Measurements from ENCODE around the gene ZNF618.

ZNF618 gene

DNA sequence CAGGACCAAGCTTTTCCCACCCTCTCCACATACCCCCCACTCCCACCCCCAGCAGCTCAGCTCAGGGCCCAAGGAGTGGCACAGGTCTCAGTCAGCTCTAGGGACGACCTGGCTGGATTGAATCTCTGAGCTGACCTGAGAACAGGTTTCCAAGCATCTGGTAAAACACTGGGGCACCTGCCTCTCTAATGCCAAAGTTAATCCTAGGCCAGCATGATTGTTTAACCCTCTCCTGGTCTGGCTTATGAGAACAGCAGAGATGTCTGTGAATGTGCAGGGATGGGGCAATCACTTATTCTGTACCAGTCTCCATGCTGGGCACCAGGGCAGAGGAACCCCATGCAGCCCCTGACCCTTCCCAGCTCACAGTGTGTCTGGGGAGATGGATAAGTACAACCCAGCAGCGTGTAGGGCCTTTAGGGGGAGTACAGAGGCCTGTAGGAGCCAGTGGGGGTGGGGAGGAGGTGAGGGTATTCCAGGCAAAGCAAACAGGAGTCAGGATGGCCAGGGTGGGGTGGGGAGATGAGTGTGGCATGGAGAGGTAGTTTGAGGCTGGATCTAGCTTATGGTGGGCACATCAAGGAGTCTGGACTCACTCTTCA lies 223.7 kb downstream of the ZNF618 start:
- TF ChIP-seq EZH2phosphoT487 (IDR thresholded peaks at IDR 0.05; ENCODE audit: borderline replicate concordance) (no peak), CTCF (conservative IDR thresholded peaks at IDR 0.05; ENCODE audit: low read length) (no peak)

DNA sequence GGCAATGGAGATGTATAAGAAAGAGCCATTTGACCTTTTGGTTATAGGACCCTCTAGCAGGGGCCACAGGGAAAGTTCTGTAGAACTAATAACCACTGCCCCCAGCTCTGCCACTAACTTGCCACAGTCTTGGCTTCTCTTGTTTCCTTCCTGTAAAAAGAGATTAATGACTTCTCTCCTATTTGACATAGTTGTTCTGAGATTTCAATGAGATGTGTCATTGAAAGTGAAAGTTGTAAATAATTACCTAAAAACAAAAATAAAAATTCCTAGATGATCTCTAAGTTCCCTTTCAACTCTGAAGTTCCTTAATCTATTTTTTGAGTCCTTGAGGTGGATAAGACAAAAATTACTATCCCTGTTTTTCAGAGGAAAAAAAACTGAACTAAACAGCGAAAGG lies 224.4 kb downstream of the ZNF618 start:
- Histone ChIP-seq H3K27me3 (ENCODE audit: insufficient read depth, low read length, poor library complexity, severe bottlenecking) (no peaks in the 10 kb centered on the region), H3K9me3 (ENCODE audit: insufficient read depth, low read depth, low read length) (no peaks in the 10 kb centered on the region), H3K9me2 (replicated peaks; ENCODE audit: low read depth, low read length) (no peaks in the 10 kb centered on the region), H3K4me2 (ENCODE audit: low read depth, low read length, poor library complexity, severe bottlenecking) (no peak overlapping the region), H3K4me1 (ENCODE audit: insufficient read depth, low read length, poor library complexity, severe bottlenecking) (no peaks in the 10 kb centered on the region), H3F3A (ENCODE audit: low read depth) (no peaks in the 10 kb centered on the region), H3K79me2 (ENCODE audit: insufficient read depth, low read length) (no peaks in the 10 kb centered on the region), H3K36me3 (ENCODE audit: insufficient read depth, low read length) (no peaks in the 10 kb centered on the region), H3K9ac (ENCODE audit: low read depth, low read length, poor library complexity, severe bottlenecking) (no peak overlapping the region), H4K20me1 (ENCODE audit: insufficient read depth, low read length, poor library complexity, severe bottlenecking) (no peaks in the 10 kb centered on the region), H3K4me3 (ENCODE audit: low read length, poor library complexity, severe bottlenecking) (no peak overlapping the region), H2AFZ (ENCODE audit: low read length) (no peak overlapping the region)
- TF ChIP-seq CTCF (conservative IDR thresholded peaks at IDR 0.05; ENCODE audit: low read length) (no peak), EZH2phosphoT487 (IDR thresholded peaks at IDR 0.05; ENCODE audit: borderline replicate concordance) (no peak)

More for the DNA sequence above, 223.7 kb downstream of the ZNF618 start:
- Histone ChIP-seq H3K4me1 (ENCODE audit: insufficient read depth, low read length, poor library complexity, severe bottlenecking) (no peaks in the 10 kb centered on the region), H3K9me2 (replicated peaks; ENCODE audit: low read depth, low read length) (no peaks in the 10 kb centered on the region), H3K9ac (ENCODE audit: low read depth, low read length, poor library complexity, severe bottlenecking) (no peak overlapping the region), H3K4me3 (ENCODE audit: low read length, poor library complexity, severe bottlenecking) (no peak overlapping the region), H3K36me3 (ENCODE audit: insufficient read depth, low read length) (no peaks in the 10 kb centered on the region), H3K4me2 (ENCODE audit: low read depth, low read length, poor library complexity, severe bottlenecking) (no peak overlapping the region), H3F3A (ENCODE audit: low read depth) (no peaks in the 10 kb centered on the region), H2AFZ (ENCODE audit: low read length) (no peak overlapping the region), H3K27me3 (ENCODE audit: insufficient read depth, low read length, poor library complexity, severe bottlenecking) (no peaks in the 10 kb centered on the region), H4K20me1 (ENCODE audit: insufficient read depth, low read length, poor library complexity, severe bottlenecking) (no peaks in the 10 kb centered on the region), H3K9me3 (ENCODE audit: insufficient read depth, low read depth, low read length) (no peaks in the 10 kb centered on the region), H3K79me2 (ENCODE audit: insufficient read depth, low read length) (no peaks in the 10 kb centered on the region)

DNA sequence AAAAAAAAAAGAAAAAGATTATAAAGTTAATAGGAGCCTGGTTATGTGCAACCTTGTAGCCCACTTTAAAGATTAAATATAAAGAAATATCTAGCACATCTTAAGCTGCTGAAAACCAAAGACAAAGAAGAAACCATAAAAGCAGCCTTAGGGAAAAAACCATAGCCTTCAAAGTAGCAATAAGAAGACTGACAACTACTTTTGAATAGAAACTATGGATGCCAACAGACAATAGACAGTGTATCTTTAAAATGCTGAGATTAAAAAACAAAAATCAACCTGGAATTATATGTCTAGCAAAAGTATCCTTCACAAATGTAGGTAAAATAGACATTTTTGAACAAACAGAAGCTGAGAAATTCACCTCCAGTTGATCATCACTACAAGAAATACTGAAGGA lies 226.4 kb downstream of the ZNF618 start:
- H3K4me3 ChIP-seq (ENCODE audit: low read length, poor library complexity, severe bottlenecking), result no peak overlapping the region
- no peak overlapping the region for H2AFZ ChIP-seq (ENCODE audit: low read length)
- H3F3A ChIP-seq (ENCODE audit: low read depth), result no peaks in the 10 kb centered on the region
- no peaks in the 10 kb centered on the region for H3K4me1 ChIP-seq (ENCODE audit: insufficient read depth, low read length, poor library complexity, severe bottlenecking)
- H3K9me3 ChIP-seq (ENCODE audit: insufficient read depth, low read depth, low read length), result no peaks in the 10 kb centered on the region
- H3K9me2 ChIP-seq (replicated peaks; ENCODE audit: low read depth, low read length), result no peaks in the 10 kb centered on the region
- no peaks in the 10 kb centered on the region for H3K79me2 ChIP-seq (ENCODE audit: insufficient read depth, low read length)
- H4K20me1 ChIP-seq (ENCODE audit: insufficient read depth, low read length, poor library complexity, severe bottlenecking), result no peaks in the 10 kb centered on the region
- H3K27me3 ChIP-seq (ENCODE audit: insufficient read depth, low read length, poor library complexity, severe bottlenecking), result no peaks in the 10 kb centered on the region
- no peak overlapping the region for H3K4me2 ChIP-seq (ENCODE audit: low read depth, low read length, poor library complexity, severe bottlenecking)
- no peak for TF ChIP-seq CTCF (conservative IDR thresholded peaks at IDR 0.05; ENCODE audit: low read length)
- no peak for TF ChIP-seq EZH2phosphoT487 (IDR thresholded peaks at IDR 0.05; ENCODE audit: borderline replicate concordance)
- H3K36me3 ChIP-seq (ENCODE audit: insufficient read depth, low read length), result no peaks in the 10 kb centered on the region
- no peak overlapping the region for H3K9ac ChIP-seq (ENCODE audit: low read depth, low read length, poor library complexity, severe bottlenecking)
